Fibroblast of skin of left quadriceps (primary cell): ENCODE measurements around the gene GPX3.

Source experiments
- DNase-seq, 2 experiments: peaks; one replicate each; pipeline ENCODE4 v3.0.0-alpha.2; 2013; ENCODE audit warnings: low read depth in 2 of 2

GPX3 gene

GRCh38 chr5:151056379-151057325 lies 36.3 kb downstream of the GPX3 start:
- no peak for DNase-seq

- DNase-seq: no peak
Observed at GRCh38 chr5:151058301-151058700, 37.9 kb downstream of the GPX3 start.

- no peak for DNase-seq
Observed at GRCh38 chr5:151058891-151059489, 38.6 kb downstream of the GPX3 start.

GRCh38 chr5:151060742-151061141 lies 40.4 kb downstream of the GPX3 start:
- no peak for DNase-seq

- no peak for DNase-seq
Observed at GRCh38 chr5:151062405-151063141, 42.2 kb downstream of the GPX3 start.

GRCh38 chr5:151063142-151063989 lies 43.0 kb downstream of the GPX3 start:
- peak; percentile 30 to 32 for DNase-seq

- DNase-seq: no peak
Observed at GRCh38 chr5:151064916-151065499, 44.6 kb downstream of the GPX3 start.

- no peak for DNase-seq
Observed at GRCh38 chr5:151065609-151066008, 45.2 kb downstream of the GPX3 start.

- DNase-seq: no peak
Observed at GRCh38 chr5:151066920-151067319, 46.5 kb downstream of the GPX3 start.

GRCh38 chr5:151067632-151068432 lies 47.4 kb downstream of the GPX3 start:
- DNase-seq: no peak

- DNase-seq: no peak
Observed at GRCh38 chr5:151068433-151069197, 48.2 kb downstream of the GPX3 start.

GRCh38 chr5:151070449-151070848 lies 50.1 kb downstream of the GPX3 start:
- DNase-seq: no peak

GRCh38 chr5:151071021-151071420 lies 50.6 kb downstream of the GPX3 start:
- no peak for DNase-seq

GRCh38 chr5:151071848-151072629 lies 51.6 kb downstream of the GPX3 start:
- no peak for DNase-seq

GRCh38 chr5:151072630-151073025 lies 52.2 kb downstream of the GPX3 start:
- DNase-seq: no peak

- no peak for DNase-seq
Observed at GRCh38 chr5:151073280-151073679, 52.9 kb downstream of the GPX3 start.

- DNase-seq: no peak
Observed at GRCh38 chr5:151074557-151074956, 54.2 kb downstream of the GPX3 start.

GRCh38 chr5:151075698-151076331 lies 55.4 kb downstream of the GPX3 start:
- DNase-seq: no peak
